ENCODE results near the gene RASA3.

RASA3 gene

GRCh38 chr13:113946409-113947181 lies 185.8 kb downstream of the RASA3 start:
- DNase-seq: no peak

- DNase-seq: no peak
Observed at GRCh38 chr13:113945857-113946408, 186.5 kb downstream of the RASA3 start.

- DNase-seq: no peak
Observed at GRCh38 chr13:113943821-113944565, 188.4 kb downstream of the RASA3 start.

GRCh38 chr13:113942591-113943103 lies 189.8 kb downstream of the RASA3 start:
- DNase-seq: no peak

- no peak for DNase-seq
Observed at GRCh38 chr13:113941571-113942191, 190.7 kb downstream of the RASA3 start.

GRCh38 chr13:113939944-113940297 lies 192.5 kb downstream of the RASA3 start:
- DNase-seq: no peak

GRCh38 chr13:113939129-113939943 lies 193.1 kb downstream of the RASA3 start:
- no peak for DNase-seq

- DNase-seq: no peak
Observed at GRCh38 chr13:113938716-113939115, 193.7 kb downstream of the RASA3 start.

GRCh38 chr13:113938246-113938645 lies 194.2 kb downstream of the RASA3 start:
- no peak for DNase-seq

- DNase-seq: no peak
Observed at GRCh38 chr13:113937527-113938180, 194.8 kb downstream of the RASA3 start.

GRCh38 chr13:113937073-113937472 lies 195.3 kb downstream of the RASA3 start:
- DNase-seq: no peak

GRCh38 chr13:113936166-113936965 lies 196.1 kb downstream of the RASA3 start:
- DNase-seq: no peak

- no peak for DNase-seq
Observed at GRCh38 chr13:113935001-113935844, 197.2 kb downstream of the RASA3 start.

- DNase-seq: no peak
Observed at GRCh38 chr13:113934576-113934975, 197.8 kb downstream of the RASA3 start.

- no peak for DNase-seq
Observed at GRCh38 chr13:113933901-113934300, 198.5 kb downstream of the RASA3 start.

- no peak for DNase-seq
Observed at GRCh38 chr13:113931841-113932459, 200.5 kb downstream of the RASA3 start.

- peak; percentile 59 for DNase-seq
Observed at GRCh38 chr13:113930671-113931637, 201.5 kb downstream of the RASA3 start.

Measured in activated gamma-delta T cell (primary cell).